Panc1 (cell line): ENCODE measurements around the gene VMAC. TPM values are rescaled to one million over a fixed set of nuclear protein-coding genes. Genes with fewer than 3 reads are reported as not detected.

ENCODE experiments used
- ATAC-seq: fragments of 200-7000 bp; cut with Tn5 transposase; 2 replicates; pipeline ENCODE4 v1.9.1; 2020; ENCODE audit warnings: mild to moderate bottlenecking, moderate library complexity
- BruUV-seq: library from RNA; stranded (reverse); fragments of 400-500 nt; replicated peaks from 2 replicates; lab custom pipeline; 2021; lab: Mats Ljungman, UMichigan
- CTCF ChIA-PET: fragments of 300-600 bp; sonication (Branson Sonifier 250); formaldehyde crosslinking; loops from one replicate; lab custom pipeline; 2022; ENCODE audit warnings: antibody characterized with exemption; lab: Charles Lee
- POLR2A ChIA-PET: fragments of 300-600 bp; sonication (Branson Sonifier 250); formaldehyde crosslinking; loops from one replicate; lab custom pipeline; 2022; ENCODE audit warnings: antibody characterized with exemption; lab: Charles Lee
- DNase-seq: peaks from one replicate; pipeline ENCODE4 v3.0.0-alpha.2; 2010; ENCODE audit warnings: low read depth, low spot score
- H3K27ac ChIP-seq: 2 replicates; pipeline ENCODE4 v1.5.1; 2011; ENCODE audit warnings: mild to moderate bottlenecking, low read length, inconsistent platforms
- H3K27me3 ChIP-seq: fragments of 200-500 bp; sonication (Bioruptor generic); 2 replicates; pipeline ENCODE4 v1.6.0; 2014; ENCODE audit warnings: low read length, inconsistent platforms; ENCODE audit not compliant: control insufficient read depth, insufficient read depth
- H3K36me3 ChIP-seq: fragments of 200-500 bp; sonication (Bioruptor generic); 2 replicates; pipeline ENCODE4 v1.5.1; 2014; ENCODE audit warnings: inconsistent platforms, mild to moderate bottlenecking, low read length, moderate library complexity; ENCODE audit not compliant: control insufficient read depth, insufficient read depth
- H3K4me1 ChIP-seq: 2 replicates; pipeline ENCODE4 v1.5.1; 2011; ENCODE audit warnings: inconsistent platforms, mild to moderate bottlenecking, low read length, moderate library complexity; ENCODE audit not compliant: control insufficient read depth, insufficient read depth
- H3K4me3 ChIP-seq, 2 experiments: 2 replicates each; pipeline ENCODE4 v1.5.1; 2011 to 2012; ENCODE audit warnings: low read depth in 2 of 2, low read length in 2 of 2, mild to moderate bottlenecking in 2 of 2, inconsistent platforms in 1 of 2, moderate library complexity in 1 of 2
- H3K9me3 ChIP-seq: fragments of 200-500 bp; sonication (Bioruptor generic); 2 replicates; pipeline ENCODE4 v1.5.1; 2014; ENCODE audit warnings: low read depth, mild to moderate bottlenecking, inconsistent platforms, low read length, moderate library complexity; ENCODE audit not compliant: control insufficient read depth, insufficient read depth
- POLR2AphosphoS5 ChIP-seq: IDR thresholded peaks from 2 replicates; pipeline ENCODE4 v1.6.1; 2012; ENCODE audit warnings: mild to moderate bottlenecking, low read depth, low read length, moderate library complexity
- SIN3A ChIP-seq: IDR thresholded peaks from 2 replicates; pipeline ENCODE4 v1.6.1; 2012; ENCODE audit warnings: low read depth, mild to moderate bottlenecking, low read length, moderate library complexity, borderline replicate concordance; ENCODE audit not compliant: insufficient read depth
- TCF7L2 ChIP-seq: IDR thresholded peaks from 2 replicates; pipeline ENCODE4 v1.6.1; 2011; ENCODE audit warnings: mild to moderate bottlenecking, low read depth, low read length, inconsistent platforms
- in situ Hi-C: cut with HindIII; loops from 2 replicates; pipeline ENCODE4 v1.10.0; 2016; ENCODE audit warnings: low sequenced_read_pairs, low pct_unique_long_range_greater_than_20kb
- intact Hi-C: fragments of 100-400 bp; cut with micrococcal nuclease; formaldehyde crosslinking; loops from one replicate; pipeline ENCODE4 v1.10.0; 2022; ENCODE audit not compliant: unreplicated experiment
- total RNA-seq: library from RNA; stranded (reverse); gene quantifications from one replicate; pipeline ENCODE4 v1.2.1, GENCODE V29; 2021; ENCODE audit not compliant: unreplicated experiment
- TF ChIP-seq, protein P1 (sequence below), 2 experiments: IDR thresholded peaks; 2 replicates each; pipeline ENCODE4 v1.6.1; 2011 to 2012; ENCODE audit warnings: low read depth in 2 of 2, control low read depth in 1 of 2, low read length in 1 of 2, mild to moderate bottlenecking in 1 of 2, moderate library complexity in 1 of 2; ENCODE audit not compliant: insufficient read depth in 1 of 2
- TF ChIP-seq, protein P2 (sequence below): fragments of 450-650 bp; IDR thresholded peaks from 2 replicates; pipeline ENCODE4 v1.5.1; 2017; ENCODE audit warnings: mild to moderate bottlenecking

Gene VMAC
- total RNA-seq, 1 experiment from 2014 or later, result 5.2 TPM

DNA sequence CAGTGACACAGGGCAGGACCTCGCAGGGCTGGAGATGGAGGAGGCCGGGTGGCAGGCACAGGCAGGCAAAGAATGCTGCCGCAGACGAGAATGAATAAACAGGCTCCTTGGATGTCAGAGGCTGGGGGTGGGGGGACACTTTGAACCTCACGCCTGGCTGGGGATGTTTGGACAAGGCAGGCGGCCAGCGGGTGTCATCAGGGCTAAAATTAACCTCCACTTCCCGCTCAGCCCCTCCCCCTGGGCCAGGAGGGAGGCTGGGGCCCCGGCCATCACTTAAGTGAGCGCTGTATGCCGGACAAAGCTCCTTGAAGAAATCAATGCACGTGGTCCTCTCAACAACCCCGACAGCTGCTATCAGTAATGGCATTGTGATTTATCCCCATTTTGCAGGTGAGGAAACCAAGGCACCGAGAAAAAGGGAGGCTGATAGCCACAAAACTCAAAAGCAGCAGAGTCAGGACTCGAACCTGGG is 24.0 kb upstream of the VMAC start:
- TF ChIP-seq, protein P1, sequence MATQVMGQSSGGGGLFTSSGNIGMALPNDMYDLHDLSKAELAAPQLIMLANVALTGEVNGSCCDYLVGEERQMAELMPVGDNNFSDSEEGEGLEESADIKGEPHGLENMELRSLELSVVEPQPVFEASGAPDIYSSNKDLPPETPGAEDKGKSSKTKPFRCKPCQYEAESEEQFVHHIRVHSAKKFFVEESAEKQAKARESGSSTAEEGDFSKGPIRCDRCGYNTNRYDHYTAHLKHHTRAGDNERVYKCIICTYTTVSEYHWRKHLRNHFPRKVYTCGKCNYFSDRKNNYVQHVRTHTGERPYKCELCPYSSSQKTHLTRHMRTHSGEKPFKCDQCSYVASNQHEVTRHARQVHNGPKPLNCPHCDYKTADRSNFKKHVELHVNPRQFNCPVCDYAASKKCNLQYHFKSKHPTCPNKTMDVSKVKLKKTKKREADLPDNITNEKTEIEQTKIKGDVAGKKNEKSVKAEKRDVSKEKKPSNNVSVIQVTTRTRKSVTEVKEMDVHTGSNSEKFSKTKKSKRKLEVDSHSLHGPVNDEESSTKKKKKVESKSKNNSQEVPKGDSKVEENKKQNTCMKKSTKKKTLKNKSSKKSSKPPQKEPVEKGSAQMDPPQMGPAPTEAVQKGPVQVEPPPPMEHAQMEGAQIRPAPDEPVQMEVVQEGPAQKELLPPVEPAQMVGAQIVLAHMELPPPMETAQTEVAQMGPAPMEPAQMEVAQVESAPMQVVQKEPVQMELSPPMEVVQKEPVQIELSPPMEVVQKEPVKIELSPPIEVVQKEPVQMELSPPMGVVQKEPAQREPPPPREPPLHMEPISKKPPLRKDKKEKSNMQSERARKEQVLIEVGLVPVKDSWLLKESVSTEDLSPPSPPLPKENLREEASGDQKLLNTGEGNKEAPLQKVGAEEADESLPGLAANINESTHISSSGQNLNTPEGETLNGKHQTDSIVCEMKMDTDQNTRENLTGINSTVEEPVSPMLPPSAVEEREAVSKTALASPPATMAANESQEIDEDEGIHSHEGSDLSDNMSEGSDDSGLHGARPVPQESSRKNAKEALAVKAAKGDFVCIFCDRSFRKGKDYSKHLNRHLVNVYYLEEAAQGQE (IDR thresholded peaks at IDR 0.05; ENCODE audit: insufficient read depth in 1 of 2, low read depth in 2 of 2, low read length in 1 of 2), result no peak
- TF ChIP-seq, protein P2, sequence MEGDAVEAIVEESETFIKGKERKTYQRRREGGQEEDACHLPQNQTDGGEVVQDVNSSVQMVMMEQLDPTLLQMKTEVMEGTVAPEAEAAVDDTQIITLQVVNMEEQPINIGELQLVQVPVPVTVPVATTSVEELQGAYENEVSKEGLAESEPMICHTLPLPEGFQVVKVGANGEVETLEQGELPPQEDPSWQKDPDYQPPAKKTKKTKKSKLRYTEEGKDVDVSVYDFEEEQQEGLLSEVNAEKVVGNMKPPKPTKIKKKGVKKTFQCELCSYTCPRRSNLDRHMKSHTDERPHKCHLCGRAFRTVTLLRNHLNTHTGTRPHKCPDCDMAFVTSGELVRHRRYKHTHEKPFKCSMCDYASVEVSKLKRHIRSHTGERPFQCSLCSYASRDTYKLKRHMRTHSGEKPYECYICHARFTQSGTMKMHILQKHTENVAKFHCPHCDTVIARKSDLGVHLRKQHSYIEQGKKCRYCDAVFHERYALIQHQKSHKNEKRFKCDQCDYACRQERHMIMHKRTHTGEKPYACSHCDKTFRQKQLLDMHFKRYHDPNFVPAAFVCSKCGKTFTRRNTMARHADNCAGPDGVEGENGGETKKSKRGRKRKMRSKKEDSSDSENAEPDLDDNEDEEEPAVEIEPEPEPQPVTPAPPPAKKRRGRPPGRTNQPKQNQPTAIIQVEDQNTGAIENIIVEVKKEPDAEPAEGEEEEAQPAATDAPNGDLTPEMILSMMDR, result no peak
- TF ChIP-seq POLR2AphosphoS5, result no peak
- TF ChIP-seq TCF7L2, result no peak
- no peak for TF ChIP-seq SIN3A
- ChIA-PET CTCF (no interaction called here), POLR2A (no interaction called here)
- no TSS peak for BruUV-seq
- ATAC-seq (no peak), DNase-seq (no peak)
- Histone ChIP-seq H3K36me3 (no peaks in the 10 kb centered on the region), H3K9me3 (no peaks in the 10 kb centered on the region), H3K27me3 (no peaks in the 10 kb centered on the region), H3K4me1 (no peaks in the 10 kb centered on the region), H3K27ac (no peak overlapping the region), H3K4me3 (no peak overlapping the region)
- in situ Hi-C loops (no loop called here), intact Hi-C loops (no loop called here)

DNA sequence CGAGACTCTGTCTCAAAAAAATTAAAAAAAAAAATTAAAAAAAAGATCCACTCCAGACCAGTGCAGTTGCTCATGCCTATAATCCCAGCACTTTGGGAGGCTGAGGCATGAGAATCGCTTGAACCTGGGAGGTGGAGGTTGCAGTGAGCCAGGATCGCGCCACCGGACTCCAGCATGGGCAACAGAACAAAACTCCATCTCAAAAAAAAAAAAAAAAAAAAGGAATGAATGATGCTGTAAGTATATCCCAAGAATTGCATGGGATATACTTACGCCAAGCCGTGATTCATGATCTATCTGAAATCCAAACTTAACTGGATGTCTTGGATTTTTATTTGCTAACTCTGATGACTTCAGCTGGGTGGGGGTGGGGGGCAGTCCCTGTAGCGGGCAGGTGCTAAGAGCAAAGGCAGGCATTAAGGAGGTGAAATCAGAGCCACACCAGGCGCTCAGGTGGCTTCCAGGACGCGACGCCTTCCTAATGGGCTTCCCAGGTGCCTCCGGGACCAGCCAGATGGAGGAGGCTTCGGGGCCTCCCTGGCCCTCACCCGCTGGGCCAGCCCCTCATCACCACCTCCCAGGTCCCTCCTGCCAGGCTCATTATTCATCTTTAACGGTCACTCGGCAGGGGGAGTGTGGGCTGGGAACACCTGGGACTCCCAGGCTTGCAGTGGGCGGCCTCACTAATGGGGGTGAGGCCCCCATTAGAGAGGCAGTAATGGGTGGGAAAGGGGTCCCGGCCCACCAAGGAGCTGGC is 23.0 kb upstream of the VMAC start:
- Histone ChIP-seq H3K27ac (no peak overlapping the region), H3K9me3 (no peaks in the 10 kb centered on the region), H3K36me3 (no peaks in the 10 kb centered on the region), H3K27me3 (no peaks in the 10 kb centered on the region), H3K4me1 (no peaks in the 10 kb centered on the region), H3K4me3 (no peak overlapping the region)
- no peak for TF ChIP-seq POLR2AphosphoS5
- no peak for TF ChIP-seq SIN3A
- no peak for TF ChIP-seq TCF7L2
- ATAC-seq (no peak), DNase-seq (no peak)
- no TSS peak for BruUV-seq
- intact Hi-C loops (no loop called here), in situ Hi-C loops (no loop called here)
- CTCF ChIA-PET, result no interaction called here
- POLR2A ChIA-PET, result no interaction called here

DNA sequence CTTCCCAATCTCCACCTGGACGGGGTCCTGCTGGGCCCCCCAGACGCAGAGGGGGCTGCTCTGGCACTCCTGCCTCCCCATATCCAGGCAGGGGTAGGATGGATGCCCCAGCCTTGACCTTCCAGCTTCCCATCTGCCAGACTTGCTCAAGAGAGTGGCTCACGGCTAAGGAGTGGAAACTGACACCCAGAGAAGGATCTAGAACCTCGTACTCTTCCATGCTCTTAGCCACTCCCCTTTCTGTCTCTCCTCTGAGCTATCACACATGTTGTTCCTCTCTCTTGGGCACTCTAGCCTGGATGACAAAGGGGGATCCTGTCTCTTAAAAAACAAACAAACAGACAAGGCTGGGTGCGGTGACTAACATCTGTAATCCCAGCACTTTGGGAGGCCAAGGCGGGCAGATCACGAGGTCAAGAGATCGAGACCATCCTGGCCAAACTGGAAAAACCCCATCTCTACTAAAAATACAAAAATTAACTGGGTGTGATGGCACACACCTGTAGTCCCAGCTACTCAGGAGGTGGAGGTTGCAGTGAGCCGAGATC is 22.2 kb upstream of the VMAC start:
- H3K27ac ChIP-seq, result no peak overlapping the region
- H3K4me3 ChIP-seq, result no peak overlapping the region
- no peaks in the 10 kb centered on the region for H3K36me3 ChIP-seq
- no peaks in the 10 kb centered on the region for H3K4me1 ChIP-seq
- intact Hi-C loops, result no loop called here
- CTCF ChIA-PET, result no interaction called here
- in situ Hi-C loops, result no loop called here
- DNase-seq, result no peak
- BruUV-seq, result no TSS peak
- no peaks in the 10 kb centered on the region for H3K27me3 ChIP-seq
- H3K9me3 ChIP-seq, result no peaks in the 10 kb centered on the region
- ATAC-seq, result no peak
- POLR2A ChIA-PET, result no interaction called here
- TF ChIP-seq SIN3A, result no peak
- TF ChIP-seq POLR2AphosphoS5, result no peak
- TF ChIP-seq, protein P1 (IDR thresholded peaks at IDR 0.05; ENCODE audit: insufficient read depth in 1 of 2, low read depth in 2 of 2, low read length in 1 of 2), result no peak
- TF ChIP-seq, protein P2, result no peak
- no peak for TF ChIP-seq TCF7L2
